HG02973 (cell line): Measurements from ENCODE around the gene ZNF311.
"Not testable (repeated sequence)": the region's sequence is repeated elsewhere in the genome, so short reads cannot be mapped to it uniquely, and the experiment has no call there.

Source experiments
- ATAC-seq: cut with Tn5 transposase; IDR thresholded peaks from one replicate; pipeline ENCODE4 v1.9.1; 2021; ENCODE audit warnings: moderate library complexity; ENCODE audit not compliant: unreplicated experiment

ZNF311 gene

GRCh38 chr6:28956331-28956730 lies 48.8 kb downstream of the ZNF311 start:
- no peak for ATAC-seq

- no peak for ATAC-seq
Measured at GRCh38 chr6:28953585-28954258, 51.4 kb downstream of the ZNF311 start.

- peak; percentile 60 for ATAC-seq
Measured at GRCh38 chr6:28953039-28953584, 52.0 kb downstream of the ZNF311 start.

GRCh38 chr6:28949656-28950195 lies 55.4 kb downstream of the ZNF311 start:
- ATAC-seq = not testable (repeated sequence)

- ATAC-seq = no peak
Measured at GRCh38 chr6:28948782-28949486, 56.2 kb downstream of the ZNF311 start.

- no peak for ATAC-seq
Measured at GRCh38 chr6:28947831-28948270, 57.3 kb downstream of the ZNF311 start.

GRCh38 chr6:28947067-28947765 lies 57.9 kb downstream of the ZNF311 start:
- no peak for ATAC-seq

- no peak for ATAC-seq
Measured at GRCh38 chr6:28945349-28945748, 59.8 kb downstream of the ZNF311 start.
